ENCODE data around the gene NIF3L1. TPM values are rescaled to one million over a fixed set of nuclear protein-coding genes. Genes with fewer than 3 reads are reported as not detected.

NIF3L1 gene
- total and polyA plus RNA-seq, 8 donors, result 18.4 to 37.1 (median 31.7) TPM

DNA sequence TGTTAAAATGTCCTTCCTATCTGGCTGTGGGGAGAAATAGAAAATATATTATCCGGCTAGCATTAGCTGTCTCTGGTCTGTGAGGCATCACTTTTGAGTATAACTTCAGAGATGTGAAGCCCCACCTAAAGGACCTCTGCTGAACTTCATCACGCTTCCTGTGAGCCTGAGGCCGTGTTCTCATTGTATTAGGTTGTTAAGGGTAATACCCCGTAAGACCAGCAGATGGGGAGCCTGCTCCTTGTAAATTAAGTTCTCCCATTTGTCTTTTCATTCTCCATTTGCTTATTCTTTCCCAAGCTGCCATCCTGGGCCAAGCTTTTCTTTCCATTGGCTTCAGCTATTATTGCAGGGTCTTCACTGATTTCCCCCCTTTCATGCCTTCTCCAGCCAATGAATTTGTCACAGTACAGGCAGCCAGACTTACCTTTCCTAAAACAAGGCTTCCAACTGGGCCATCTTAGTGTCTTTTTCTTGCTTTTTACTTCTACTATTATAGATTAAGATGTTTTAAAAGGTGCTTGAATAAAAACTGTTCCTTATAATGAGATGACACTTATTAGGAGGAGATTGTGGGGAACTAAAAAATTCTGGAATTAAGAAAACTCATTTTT is 12.4 kb downstream of the NIF3L1 start:
- peak in 3 of 4 donors; percentile 24 to 72 (median 46) for DNase-seq
- no peaks in the 10 kb centered on the region for H3K9me3 ChIP-seq
- peak; percentile 95 for ATAC-seq
- intact Hi-C loops (cut with DNase I), result loop anchor here in 1 of 2 donors (10.0 kb wide), 1 partner anchor 173 kb away; the partner anchor contains the start of genes HYCC2 and NDUFB3
- peaks cover 0 to 56% of the 10 kb centered on the region in 2 donors for H3K36me3 ChIP-seq
- TF ChIP-seq, protein P1, sequence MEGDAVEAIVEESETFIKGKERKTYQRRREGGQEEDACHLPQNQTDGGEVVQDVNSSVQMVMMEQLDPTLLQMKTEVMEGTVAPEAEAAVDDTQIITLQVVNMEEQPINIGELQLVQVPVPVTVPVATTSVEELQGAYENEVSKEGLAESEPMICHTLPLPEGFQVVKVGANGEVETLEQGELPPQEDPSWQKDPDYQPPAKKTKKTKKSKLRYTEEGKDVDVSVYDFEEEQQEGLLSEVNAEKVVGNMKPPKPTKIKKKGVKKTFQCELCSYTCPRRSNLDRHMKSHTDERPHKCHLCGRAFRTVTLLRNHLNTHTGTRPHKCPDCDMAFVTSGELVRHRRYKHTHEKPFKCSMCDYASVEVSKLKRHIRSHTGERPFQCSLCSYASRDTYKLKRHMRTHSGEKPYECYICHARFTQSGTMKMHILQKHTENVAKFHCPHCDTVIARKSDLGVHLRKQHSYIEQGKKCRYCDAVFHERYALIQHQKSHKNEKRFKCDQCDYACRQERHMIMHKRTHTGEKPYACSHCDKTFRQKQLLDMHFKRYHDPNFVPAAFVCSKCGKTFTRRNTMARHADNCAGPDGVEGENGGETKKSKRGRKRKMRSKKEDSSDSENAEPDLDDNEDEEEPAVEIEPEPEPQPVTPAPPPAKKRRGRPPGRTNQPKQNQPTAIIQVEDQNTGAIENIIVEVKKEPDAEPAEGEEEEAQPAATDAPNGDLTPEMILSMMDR (IDR thresholded peaks at IDR 0.05), result peak; percentile 60 to 78
- no peak overlapping the region for H3K4me3 ChIP-seq
- no peaks in the 10 kb centered on the region for H3K4me1 ChIP-seq
- H3K27ac ChIP-seq, result no peak overlapping the region
- H3K27me3 ChIP-seq, result no peaks in the 10 kb centered on the region

DNA sequence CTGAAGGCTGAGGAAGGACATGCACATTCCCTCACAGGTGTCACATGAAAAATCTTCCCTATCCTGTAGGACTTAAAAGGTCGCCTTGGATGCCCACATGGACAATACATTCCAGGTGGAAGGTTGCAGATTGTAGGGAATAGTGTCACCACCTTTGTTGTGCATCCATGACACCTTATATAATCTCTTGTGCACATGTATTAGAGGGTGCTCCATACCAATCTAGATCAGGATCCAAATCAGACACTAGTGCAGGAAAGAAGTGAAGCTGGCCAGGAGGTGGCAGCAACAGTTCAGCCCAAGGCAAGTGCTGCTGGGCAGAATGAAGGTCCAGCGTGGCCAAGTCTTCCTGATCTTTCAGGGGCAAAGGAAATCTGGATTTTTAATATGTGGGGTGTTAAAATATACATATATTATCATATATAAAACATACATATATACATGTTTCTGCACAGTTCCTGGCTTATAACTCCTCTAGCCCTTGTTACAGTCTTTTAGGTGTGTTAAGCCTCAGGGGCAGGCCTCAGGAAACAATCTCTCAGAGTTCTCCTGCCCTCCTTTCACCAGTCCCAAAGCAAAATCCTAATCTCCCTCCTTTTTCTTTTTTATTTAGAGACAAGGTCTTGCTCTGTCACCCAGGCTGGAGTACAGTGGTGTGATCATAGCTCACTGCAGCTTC is 16.6 kb downstream of the NIF3L1 start:
- H3K27ac ChIP-seq, result no peak overlapping the region
- ATAC-seq, result peak; percentile 93
- intact Hi-C loops (cut with DNase I), result loop anchor here in 1 of 2 donors (5.0 to 10.0 kb wide), 2 partner anchors 169 to 272 kb away; partner anchors contain the start of genes HYCC2 and NDUFB3

DNA sequence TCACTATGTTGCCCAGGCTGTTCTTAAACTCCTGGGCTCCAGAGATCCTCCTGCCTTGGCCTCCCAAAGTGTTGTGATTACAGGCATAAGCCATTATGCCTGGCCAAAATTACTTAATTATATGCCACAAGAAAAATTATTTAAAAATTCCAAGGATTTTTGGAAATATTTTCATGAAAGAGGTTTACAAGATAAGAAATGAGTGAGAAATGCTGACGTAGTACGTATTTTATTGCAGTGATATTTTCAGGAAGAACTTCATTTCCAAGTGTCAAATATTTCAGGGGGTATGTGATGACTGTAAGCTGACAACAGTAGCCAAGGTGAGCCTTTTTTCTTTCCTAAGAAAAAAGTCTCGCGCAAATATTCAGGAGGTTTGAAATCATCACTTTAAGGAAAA is 20.8 kb downstream of the NIF3L1 start:
- intact Hi-C loops (cut with DNase I), result loop anchor here in 1 of 2 donors (5.0 to 10.0 kb wide), 2 partner anchors 165 to 267 kb away; partner anchors contain the start of genes HYCC2 and NDUFB3
- Histone ChIP-seq H3K9me3 (no peaks in the 10 kb centered on the region), H3K4me3 (no peak overlapping the region), H3K27ac (no peak overlapping the region), H3K36me3 (peaks cover 0 to 67% of the 10 kb centered on the region in 2 donors), H3K27me3 (no peaks in the 10 kb centered on the region), H3K4me1 (no peaks in the 10 kb centered on the region)
- TF ChIP-seq, protein P1 (IDR thresholded peaks at IDR 0.05), result no peak
- ATAC-seq (no peak), DNase-seq (no peak)

More for the DNA sequence above, 16.6 kb downstream of the NIF3L1 start:
- peak in 3 of 4 donors; percentile 25 to 71 (median 70) for DNase-seq
- TF ChIP-seq, protein P1 (IDR thresholded peaks at IDR 0.05), result peak; percentile 40 to 58
- Histone ChIP-seq H3K36me3 (peaks cover 0 to 42% of the 10 kb centered on the region in 2 donors), H3K9me3 (no peaks in the 10 kb centered on the region), H3K27me3 (no peaks in the 10 kb centered on the region), H3K4me1 (no peaks in the 10 kb centered on the region), H3K4me3 (no peak overlapping the region)

DNA sequence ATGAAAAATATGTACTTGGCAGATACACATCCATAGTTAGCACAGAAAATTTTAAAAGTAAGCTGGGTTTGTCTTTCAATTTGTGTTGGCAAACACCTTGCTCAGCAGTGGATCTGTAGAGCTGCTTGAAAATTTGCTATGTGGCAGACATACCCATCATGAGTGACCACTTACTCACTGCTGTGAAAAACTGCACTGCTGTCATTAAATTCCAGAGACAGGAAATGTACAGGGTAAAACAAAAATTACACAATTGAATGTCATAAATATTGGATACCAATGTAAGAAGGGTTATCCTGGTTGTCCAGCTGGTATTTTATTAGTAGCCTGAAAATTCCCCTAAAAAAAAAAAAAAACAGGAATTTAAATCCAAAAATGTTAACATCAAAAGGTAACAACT is 24.5 kb downstream of the NIF3L1 start:
- Histone ChIP-seq H3K27me3 (no peaks in the 10 kb centered on the region), H3K4me1 (no peaks in the 10 kb centered on the region), H3K4me3 (no peak overlapping the region), H3K27ac (no peak overlapping the region), H3K9me3 (no peaks in the 10 kb centered on the region), H3K36me3 (peaks cover 0 to 94% of the 10 kb centered on the region in 2 donors)
- TF ChIP-seq, protein P1 (IDR thresholded peaks at IDR 0.05), result no peak
- ATAC-seq (no peak), DNase-seq (no peak)
- intact Hi-C loops (cut with DNase I), result no loop called here

DNA sequence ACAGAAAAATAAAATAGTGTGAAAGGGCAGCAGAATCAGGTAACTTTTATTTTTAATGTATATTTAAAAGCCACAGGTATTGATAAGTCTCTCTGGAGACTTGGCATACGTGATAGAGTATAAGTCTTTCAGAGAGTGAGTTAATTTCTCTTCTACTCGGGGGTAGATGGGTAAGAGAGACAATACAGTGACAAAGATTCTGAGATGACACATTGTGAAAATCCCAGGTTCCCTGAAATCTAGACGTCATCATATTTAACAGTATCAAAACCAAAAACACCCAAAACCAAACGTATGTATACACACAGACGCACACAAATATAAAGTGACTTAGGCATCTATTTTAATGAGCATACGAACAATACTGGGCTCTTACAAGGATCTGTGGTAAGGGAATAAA is 33.3 kb downstream of the NIF3L1 start:
- intact Hi-C loops (cut with DNase I), result no loop called here
- no peaks in the 10 kb centered on the region for H3K4me1 ChIP-seq
- no peak overlapping the region for H3K4me3 ChIP-seq
- H3K36me3 ChIP-seq, result peaks cover 0 to 100% of the 10 kb centered on the region in 2 donors
- DNase-seq (no peak), ATAC-seq (no peak)
- no peak overlapping the region for H3K27ac ChIP-seq
- TF ChIP-seq, protein P1 (IDR thresholded peaks at IDR 0.05), result no peak
- no peaks in the 10 kb centered on the region for H3K9me3 ChIP-seq
- no peaks in the 10 kb centered on the region for H3K27me3 ChIP-seq
